Right forelimb (tissue), 1 donor: ENCODE measurements around the gene PSAP.

Experiments used
- DNase-seq: peaks from one replicate; pipeline ENCODE4 v3.0.0-alpha.2; 2018

Gene PSAP

DNA sequence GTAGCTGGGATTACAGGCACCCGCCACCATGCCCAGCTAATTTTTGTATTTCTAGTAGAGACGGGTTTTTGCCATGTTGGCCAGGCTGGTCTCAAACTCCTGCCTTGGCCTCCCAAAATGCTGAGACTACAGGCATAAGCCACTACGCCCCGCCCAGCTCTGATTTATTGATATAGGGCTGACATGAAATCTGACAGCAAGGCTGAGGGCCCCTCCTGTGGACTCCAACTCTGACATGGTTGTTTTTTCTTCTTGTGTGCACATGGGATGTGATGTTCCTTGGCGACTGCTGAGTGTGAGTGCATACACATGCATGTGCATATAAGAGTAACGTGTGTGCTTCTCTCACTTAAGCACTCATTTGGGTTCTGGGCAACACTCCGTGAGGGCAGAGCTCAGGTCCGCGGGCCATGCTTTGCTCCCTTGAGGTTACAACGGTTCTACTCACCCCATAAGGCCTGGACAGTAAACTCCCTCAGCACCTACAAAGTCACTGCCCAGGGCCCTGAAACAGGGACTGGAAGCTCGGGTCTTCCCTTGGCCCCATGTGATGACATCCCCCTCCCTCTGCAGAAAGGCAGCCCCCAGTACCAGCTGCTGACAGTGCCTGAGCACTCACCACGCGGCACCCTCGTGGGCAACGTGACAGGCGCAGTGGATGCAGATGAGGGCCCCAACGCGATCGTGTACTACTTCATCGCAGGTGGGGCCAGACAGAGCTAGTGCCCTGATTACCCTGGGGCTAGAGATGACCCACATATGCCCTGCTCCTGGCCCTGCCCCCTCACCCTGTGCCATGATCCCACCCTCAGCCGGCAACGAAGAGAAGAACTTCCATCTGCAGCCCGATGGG, 44.1 kb downstream of the PSAP start:
- no peak for DNase-seq

DNA sequence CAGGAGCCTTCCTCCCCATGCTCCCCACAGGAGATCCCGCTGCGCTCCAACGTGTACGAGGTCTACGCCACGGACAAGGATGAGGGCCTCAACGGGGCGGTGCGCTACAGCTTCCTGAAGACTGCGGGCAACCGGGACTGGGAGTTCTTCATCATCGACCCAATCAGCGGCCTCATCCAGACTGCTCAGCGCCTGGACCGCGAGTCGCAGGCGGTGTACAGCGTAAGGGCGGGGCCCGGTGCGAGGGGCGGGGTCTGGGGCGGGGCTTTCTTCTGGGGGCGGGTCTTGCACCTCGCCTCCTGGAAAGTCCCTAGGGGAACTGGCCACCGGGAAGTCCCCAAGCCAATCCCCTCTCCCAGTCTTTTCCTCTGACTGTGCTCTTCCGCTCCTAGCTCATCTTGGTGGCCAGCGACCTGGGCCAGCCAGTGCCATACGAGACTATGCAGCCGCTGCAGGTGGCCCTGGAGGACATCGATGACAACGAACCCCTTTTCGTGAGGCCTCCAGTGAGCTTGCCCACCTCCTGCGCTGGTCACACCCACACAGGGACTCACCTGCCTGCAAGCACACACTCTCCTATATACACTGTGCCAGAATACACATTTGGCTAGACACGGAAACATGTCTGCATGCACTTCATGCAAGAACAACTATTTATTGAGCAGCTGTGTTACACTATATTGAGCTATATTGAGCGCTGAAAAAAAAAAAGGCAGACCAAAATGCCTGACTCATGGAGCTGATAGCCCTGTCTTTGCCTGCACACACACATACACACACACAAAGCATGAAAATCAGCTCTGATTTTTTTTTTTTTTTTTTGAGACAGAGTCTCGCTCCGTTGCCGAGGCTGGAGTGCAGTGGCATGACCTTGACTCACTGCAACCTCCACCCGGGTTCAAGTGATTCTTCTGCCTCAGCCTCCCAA, 45.0 kb downstream of the PSAP start:
- no peak for DNase-seq

DNA sequence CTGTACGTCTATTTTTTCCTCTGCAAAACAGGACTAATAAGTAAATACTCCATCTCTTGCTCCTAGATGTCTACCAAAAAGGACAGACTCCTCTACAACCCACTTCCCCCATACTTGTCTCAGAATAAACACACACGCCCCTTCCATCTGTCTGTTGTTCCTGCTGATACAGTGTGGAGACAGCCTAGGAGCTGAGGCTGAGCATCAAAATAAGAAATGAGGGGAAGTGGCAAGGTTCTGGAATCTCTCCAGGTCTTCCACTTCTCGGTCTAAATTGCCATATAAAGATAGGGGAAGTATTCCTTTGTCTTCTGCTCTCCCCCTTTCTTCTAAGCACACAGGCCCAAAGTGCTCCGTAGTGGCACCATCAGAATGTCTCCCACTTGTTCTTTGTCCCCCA, 47.0 kb downstream of the PSAP start:
- no peak for DNase-seq

DNA sequence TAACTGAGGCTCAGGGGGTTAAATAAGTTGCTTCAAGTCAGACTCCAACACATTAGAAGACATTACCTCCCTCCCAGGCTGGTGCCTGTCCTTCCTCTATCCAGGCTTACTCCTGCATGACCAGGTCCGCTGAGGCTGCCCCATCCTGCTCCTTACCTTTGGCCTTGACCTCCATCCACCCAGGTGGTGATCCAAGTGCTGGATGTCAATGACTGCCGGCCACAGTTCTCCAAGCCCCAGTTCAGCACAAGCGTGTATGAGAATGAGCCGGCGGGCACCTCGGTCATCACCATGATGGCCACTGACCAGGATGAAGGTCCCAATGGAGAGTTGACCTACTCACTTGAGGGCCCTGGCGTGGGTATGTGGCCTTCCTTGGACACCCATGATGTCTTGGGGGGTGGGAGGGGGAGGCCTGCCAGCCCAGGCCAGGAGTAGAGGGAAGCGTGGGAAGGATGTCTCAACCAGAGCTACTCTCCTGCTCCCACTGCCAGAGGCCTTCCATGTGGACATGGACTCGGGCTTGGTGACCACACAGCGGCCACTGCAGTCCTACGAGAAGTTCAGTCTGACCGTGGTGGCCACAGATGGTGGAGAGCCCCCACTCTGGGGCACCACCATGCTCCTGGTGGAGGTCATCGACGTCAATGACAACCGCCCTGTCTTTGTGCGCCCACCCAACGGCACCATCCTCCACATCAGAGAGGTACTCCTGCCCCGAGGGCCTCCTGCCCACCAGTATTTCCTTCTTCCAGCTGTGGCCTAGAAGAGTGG, 48.1 kb downstream of the PSAP start:
- no peak for DNase-seq

DNA sequence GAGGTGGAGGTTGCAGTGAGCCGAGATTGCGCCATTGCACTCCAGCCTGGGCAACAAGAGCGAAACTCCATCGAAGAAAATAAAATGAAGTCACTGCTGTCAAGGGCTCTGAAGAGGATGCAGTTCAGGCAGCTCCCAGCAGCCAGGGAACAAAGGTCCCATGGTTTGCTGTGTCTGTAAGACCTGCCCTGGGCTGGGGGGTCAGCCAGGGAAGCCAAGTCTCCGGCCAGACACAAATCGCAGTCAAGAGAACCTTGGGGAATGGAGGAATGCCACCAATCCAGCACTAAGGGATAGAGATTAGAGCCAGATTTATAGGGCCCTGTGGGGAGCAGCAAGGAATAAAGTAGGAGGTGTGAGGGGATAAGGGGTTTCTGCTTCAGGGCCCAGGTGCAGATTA, 48.8 kb downstream of the PSAP start:
- no peak for DNase-seq

DNA sequence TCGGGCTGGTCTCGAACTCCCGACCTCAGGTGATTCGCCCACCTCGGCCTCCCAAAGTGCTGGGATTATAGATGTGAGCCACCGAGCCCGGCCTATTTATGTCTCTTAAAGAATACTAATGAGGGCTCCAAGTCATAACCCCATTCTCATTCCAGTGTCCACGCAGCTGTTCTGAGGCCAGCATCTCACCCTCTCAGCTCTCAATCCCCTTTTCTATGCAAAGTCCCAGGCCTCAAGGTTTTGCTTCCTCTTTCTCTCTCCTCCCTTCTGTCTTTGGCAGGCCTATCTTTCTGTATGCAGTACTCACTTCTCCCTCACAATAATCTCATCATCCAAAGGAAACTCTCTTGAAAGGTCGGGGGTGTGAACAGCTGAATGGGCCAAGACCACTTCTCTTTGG, 49.7 kb downstream of the PSAP start:
- DNase-seq, result no peak

DNA sequence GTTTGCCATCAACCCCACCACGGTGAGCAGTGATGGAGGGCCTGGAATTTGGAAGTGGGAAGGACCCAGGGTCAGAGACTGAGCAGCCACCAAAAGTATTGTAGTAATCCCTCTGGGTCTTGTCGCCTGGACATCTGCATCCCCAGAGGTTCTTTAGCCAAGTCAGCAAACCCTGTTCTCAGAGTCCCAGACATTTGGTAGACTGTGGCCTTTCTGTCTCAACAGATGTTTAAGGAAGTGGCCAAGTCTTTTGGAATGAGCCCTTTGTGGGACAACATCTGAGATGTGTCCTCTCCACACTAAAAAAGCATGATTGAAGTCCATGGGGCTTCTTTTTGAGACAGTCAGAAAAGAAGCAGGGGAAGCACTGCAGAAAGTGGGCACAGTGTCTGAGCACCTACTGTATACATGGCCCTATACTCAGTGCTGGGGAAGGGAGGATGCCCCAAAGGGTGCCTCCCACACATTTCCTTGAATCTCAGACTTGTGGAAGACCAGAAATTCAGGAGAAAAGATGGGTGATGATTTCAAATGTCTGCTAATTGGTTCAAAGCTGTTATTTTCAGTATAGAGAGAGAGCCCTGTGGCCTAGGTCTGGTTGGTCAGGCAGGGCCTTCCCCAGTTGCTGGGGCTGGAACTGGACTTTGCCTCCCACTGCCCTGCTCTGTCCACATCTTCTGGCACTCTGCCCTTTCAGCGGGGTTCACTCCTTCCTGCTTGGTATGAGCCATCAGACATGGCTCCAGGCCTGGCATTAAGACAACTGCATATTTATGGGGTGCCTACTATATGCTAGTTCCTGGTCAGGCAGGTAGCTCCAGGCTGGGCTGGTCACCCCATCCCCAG, 51.2 kb downstream of the PSAP start:
- DNase-seq, result no peak

DNA sequence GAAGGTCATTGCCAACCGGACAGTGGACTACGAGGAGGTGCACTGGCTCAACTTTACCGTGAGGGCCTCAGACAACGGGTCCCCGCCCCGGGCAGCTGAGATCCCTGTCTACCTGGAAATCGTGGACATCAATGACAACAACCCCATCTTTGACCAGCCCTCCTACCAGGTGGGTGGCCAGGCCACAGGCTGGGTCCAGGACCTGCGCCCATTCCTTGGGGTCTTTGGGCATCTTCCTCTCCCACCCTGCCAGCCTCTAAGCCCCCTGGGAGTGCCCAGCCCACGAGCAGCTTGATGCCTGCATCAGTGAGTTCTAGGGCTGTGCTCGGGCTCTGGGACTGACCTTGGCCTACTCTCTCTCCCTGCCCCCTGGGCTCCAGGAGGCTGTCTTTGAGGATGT, 51.9 kb downstream of the PSAP start:
- no peak for DNase-seq

DNA sequence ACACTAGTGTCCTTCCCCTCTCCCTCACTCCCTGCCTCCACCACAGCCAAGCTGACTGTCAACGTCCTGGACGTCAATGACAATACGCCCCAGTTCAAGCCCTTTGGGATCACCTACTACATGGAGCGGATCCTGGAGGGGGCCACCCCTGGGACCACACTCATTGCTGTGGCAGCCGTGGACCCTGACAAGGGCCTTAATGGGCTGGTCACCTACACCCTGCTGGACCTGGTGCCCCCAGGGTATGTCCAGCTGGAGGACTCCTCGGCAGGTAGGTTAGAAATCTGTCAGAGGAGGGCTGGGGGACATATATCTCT, 52.8 kb downstream of the PSAP start:
- DNase-seq, result no peak

DNA sequence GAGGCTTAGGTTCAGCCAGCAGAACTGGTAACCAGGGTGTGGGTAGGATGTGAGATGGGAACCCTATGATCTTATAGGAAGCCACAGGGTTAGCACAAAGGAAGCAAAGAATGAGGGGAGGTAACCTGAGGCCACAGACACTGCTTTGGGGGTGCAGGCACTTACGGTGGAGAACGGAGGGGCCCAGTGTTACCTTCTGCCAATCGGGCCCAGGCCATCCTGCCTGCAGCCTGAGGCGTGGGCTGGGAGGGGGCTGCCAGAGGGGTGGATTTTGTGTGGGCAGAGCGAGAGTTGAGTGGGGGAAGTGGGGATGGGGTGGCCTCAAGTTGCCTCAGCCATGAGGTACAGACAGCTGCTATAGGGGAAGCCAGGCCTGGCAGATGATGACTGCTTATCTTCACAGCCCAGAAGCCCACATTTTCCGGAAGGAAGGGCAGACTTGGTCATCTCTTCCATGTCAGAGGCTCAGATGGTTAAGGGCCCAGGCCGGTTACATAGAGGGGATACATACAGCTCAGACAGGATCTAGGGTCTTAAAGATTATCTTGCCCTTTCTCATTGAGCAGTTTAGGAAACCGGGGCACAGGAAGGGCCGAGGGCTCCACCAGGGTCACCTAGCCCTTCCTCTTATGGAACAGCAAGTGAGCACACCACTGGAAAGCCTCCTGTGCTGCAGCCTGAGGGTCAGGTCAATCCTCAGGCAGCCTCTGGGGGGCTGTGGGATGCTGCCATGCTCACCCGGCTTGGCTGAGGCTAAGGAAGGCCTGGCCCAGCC, 53.3 kb downstream of the PSAP start:
- DNase-seq, result no peak

DNA sequence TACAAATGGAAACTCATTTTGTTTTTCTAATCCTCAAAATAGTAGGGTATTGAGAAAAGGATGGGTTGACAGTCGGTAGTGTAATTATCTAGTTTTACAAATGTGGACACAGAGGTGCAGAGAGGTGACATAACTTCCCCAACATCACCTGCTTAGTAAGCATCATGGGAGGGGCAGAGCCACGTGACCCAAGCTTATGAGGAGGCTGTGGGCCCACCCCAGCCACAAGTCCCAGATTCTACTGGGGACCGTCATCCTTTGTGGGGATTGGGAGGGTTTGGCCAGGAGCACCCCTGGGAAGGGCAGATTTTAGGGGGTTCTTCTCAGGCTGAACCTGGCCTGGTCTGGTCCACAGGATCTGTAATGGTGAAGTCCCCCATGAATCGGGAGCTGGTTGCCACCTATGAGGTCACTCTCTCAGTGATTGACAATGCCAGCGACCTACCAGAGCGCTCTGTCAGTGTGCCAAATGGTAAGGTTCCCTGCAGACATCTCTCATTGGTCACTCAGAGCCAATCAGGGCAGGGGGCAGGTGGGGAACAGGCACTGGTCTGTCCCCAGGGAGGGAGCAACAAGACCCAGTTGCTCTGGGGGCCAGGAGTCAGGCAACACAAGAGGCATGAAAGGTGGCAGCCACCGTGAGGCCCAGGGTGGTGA, 54.2 kb downstream of the PSAP start:
- no peak for DNase-seq

DNA sequence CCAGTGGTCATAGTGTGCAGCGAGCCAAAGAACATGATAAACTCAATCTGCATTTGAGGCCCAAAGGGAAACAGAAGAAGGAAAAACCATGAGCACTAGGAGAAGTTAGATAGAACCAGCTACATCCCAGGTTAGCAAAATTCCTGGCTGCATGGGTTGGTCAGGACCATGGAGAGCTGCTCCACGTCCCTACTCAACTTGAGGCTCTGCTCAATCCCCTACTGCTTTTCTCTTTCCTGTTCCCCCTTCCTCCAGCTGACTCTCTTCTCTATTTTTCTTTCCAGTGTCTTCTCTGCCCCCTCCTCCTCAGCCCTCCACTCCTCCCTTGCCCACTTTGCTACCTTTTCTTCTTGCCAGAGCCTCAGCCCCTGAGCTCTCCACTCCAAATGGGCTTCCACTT, 55.8 kb downstream of the PSAP start:
- no peak for DNase-seq

DNA sequence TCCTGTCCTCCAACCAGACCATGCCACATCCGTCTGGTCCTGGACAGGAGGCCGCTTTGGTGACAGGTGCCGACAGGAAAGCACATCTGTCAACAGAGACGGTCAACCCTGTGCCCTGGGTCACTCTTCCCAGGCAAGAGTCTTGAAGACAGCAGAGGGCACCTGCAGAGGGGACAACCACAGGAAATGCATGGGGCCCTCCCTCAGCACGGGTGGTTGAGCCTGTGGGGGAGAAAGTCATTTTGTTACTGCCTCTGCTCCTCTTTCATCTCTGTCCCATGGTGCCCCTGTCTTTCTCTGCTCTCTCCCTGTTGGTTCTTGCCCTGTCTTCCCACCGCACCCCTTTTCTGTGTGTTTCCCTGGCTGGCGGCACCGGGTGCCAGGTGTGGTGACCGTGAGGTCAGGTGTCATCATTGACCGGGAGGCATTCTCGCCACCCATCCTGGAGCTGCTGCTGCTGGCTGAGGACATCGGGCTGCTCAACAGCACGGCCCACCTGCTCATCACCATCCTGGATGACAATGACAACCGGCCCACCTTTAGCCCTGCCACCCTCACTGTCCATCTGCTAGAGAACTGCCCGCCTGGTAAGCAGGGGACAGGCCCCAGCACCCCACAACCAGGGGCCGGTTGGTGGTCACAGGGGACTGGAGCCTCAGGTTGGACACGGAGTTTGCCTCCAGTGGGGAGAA, 60.2 kb downstream of the PSAP start:
- DNase-seq, result no peak

DNA sequence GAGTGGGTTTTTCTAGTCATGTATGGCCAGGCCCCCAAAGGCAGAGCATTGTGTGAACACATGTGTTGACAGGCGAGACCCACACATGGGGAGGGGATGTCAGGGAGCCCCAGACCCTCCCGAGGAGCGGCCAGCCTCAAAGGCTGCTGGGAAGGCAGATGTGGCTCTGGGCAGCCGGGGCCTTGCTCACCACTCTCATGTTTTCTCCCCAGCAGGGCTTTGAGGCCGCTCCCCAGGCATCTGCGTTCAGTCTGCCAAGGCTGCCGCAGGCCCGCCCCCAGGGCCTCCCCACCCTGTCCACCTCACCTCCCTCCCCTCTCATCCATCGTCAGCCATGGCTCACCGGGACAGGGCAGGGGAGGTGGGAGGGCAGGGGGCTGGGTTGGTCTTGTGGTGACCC, 61.2 kb downstream of the PSAP start:
- DNase-seq, result no peak

DNA sequence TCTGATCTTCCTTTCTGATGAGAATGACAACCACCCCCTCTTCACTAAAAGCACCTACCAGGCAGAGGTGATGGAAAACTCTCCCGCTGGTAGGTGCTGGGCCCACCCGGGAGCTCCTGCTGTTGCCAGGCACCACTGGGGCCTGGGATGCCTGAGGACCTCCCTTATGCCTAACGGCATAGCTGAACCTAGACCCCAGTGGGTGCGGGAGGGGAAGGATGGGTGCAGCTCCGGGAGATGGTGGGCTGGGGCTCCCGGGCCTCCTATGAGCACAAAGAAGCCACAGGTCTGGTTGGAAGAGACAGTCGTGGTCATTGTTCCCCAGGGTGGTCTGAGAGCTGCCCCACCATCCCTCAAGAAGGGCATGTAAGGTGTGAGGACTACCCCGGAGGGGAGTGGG, 62.1 kb downstream of the PSAP start:
- no peak for DNase-seq

DNA sequence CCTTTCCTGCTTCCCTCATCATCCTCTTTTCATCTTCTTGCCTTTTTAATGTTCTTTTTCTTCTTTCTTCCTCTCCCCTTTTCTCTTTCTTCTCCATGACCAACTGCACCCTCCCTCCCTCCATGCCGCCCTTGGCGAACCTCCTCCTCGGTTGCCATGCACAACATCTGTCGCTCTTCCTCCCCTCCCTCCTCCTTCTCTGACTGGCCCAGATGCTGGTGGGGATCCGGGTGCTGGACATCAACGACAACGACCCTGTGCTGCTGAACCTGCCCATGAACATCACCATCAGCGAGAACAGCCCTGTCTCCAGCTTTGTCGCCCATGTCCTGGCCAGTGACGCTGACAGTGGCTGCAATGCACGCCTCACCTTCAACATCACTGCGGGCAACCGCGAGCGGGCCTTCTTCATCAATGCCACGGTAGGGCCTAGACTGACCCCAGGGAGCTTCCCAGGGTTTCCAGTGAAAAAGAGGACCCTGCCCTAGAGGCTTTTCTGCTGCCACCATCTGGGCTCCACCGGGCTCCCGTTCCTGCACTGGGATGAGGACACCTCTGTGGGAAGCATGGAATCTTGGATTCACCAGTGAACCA, 66.3 kb downstream of the PSAP start:
- DNase-seq, result no peak

DNA sequence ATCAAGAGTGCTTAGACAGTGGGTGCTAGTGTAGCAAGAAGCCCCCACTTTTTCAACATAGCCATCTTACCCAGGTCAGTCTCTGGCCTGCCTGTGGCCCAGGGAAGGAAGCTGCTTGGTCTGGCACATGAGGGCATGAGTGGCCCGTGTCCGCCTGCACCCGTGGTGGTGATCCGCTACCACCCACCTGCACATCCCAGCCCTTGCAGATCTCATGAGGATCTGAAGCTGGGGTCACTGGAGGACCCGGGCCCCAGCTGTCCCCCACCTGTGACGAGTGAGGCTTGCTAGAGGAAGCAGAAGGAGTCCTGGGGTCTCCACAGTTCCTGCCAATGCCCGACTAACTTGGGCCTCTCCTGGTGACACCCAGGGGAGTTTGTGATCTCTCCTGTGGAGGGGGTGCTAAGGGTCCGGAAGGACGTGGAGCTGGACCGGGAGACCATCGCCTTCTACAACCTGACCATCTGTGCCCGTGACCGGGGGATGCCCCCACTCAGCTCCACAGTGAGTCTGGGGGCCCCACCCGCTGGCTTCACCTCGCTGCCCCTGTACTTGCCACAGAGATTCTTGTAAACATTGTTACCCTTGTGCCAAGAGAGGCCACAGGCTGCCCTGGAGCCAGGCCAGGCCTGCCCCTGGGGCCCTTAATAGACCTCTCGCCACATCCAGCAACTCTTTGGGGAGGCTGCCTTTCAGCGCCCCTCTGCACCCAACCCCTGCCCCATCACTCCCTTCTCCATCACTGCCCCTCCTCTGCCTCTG, 67.0 kb downstream of the PSAP start:
- DNase-seq, result no peak

DNA sequence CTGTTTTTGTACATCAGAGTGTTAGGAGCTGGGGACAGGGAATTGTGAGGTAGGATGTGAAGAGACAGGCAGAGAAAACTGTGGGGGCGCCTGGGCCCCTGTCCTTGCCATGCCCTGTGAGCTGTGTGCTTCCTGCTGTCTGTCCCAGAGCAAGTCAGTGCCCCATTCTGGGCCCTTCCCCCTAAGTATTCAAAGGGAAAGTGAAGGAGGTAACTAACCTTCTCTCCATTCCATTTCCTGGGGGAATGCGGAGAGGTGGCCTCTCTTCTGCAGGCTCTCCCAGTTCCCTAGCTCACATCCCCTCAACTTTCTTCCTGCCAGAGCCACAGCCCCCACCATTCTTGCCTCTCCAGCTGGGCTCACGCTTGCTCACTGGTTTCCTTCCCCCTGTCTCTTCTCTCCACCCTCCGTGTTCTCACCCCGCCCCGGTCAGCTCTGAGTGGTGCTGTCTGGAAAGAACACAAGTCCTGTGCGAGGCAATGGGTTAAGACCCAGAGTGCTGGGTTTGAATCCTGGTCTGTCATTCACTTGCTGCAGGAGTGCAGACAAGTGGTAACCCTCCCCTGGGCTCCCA, 68.0 kb downstream of the PSAP start:
- no peak for DNase-seq
